ENCODE results near the gene FOXI1.

GRCh38 chr5:170149206-170149515, 43.5 kb downstream of the FOXI1 start:
- TF ChIP-seq, protein P1, sequence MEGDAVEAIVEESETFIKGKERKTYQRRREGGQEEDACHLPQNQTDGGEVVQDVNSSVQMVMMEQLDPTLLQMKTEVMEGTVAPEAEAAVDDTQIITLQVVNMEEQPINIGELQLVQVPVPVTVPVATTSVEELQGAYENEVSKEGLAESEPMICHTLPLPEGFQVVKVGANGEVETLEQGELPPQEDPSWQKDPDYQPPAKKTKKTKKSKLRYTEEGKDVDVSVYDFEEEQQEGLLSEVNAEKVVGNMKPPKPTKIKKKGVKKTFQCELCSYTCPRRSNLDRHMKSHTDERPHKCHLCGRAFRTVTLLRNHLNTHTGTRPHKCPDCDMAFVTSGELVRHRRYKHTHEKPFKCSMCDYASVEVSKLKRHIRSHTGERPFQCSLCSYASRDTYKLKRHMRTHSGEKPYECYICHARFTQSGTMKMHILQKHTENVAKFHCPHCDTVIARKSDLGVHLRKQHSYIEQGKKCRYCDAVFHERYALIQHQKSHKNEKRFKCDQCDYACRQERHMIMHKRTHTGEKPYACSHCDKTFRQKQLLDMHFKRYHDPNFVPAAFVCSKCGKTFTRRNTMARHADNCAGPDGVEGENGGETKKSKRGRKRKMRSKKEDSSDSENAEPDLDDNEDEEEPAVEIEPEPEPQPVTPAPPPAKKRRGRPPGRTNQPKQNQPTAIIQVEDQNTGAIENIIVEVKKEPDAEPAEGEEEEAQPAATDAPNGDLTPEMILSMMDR (IDR thresholded peaks at IDR 0.05) = no peak
- TF ChIP-seq POLR2A (IDR thresholded peaks at IDR 0.05) = no peak

All from body of pancreas (tissue), 4 donors.